ENCODE results near the gene RFC1.
"Not testable (repeated sequence)": the region's sequence is repeated elsewhere in the genome, so short reads cannot be mapped to it uniquely, and the experiment has no call there.

Gene RFC1

GRCh38 chr4:39295784-39296183, 70.4 kb downstream of the RFC1 start:
- DNase-seq = no peak

- DNase-seq = not testable (repeated sequence)
These were observed 73.7 kb downstream of the RFC1 start for GRCh38 chr4:39292433-39292832.

- DNase-seq = no peak
These were observed 74.5 kb downstream of the RFC1 start for GRCh38 chr4:39291686-39292085.

GRCh38 chr4:39287223-39287622, 78.9 kb downstream of the RFC1 start:
- DNase-seq = no peak

GRCh38 chr4:39286263-39286662, 79.9 kb downstream of the RFC1 start:
- DNase-seq = no peak

GRCh38 chr4:39285853-39286252, 80.3 kb downstream of the RFC1 start:
- DNase-seq = no peak

GRCh38 chr4:39285111-39285795, 80.9 kb downstream of the RFC1 start:
- no peak for DNase-seq

GRCh38 chr4:39280770-39281169, 85.4 kb downstream of the RFC1 start:
- no peak for DNase-seq

- no peak for DNase-seq
These were observed 86.7 kb downstream of the RFC1 start for GRCh38 chr4:39279416-39279815.

- DNase-seq = no peak
These were observed 87.7 kb downstream of the RFC1 start for GRCh38 chr4:39278476-39278875.

GRCh38 chr4:39277661-39278060, 88.5 kb downstream of the RFC1 start:
- DNase-seq = not testable (repeated sequence)

- DNase-seq = no peak
These were observed 91.7 kb downstream of the RFC1 start for GRCh38 chr4:39274503-39274902.

GRCh38 chr4:39263895-39264294, 102.3 kb downstream of the RFC1 start:
- DNase-seq = no peak

- no peak for DNase-seq
These were observed 106.4 kb downstream of the RFC1 start for GRCh38 chr4:39259571-39260330.

GRCh38 chr4:39256436-39256835, 109.7 kb downstream of the RFC1 start:
- DNase-seq = no peak

- no peak for DNase-seq
These were observed 110.3 kb downstream of the RFC1 start for GRCh38 chr4:39255871-39256270.

- DNase-seq = no peak
These were observed 110.9 kb downstream of the RFC1 start for GRCh38 chr4:39255266-39255665.

- no peak for DNase-seq
These were observed 122.7 kb downstream of the RFC1 start for GRCh38 chr4:39243462-39243861.

Measured in NCI-H526 treated with DMSO at 0.1 percent for 48 hours (cell line).